Measurements from ENCODE around the gene MRPL28. TPM values are rescaled to one million over a fixed set of nuclear protein-coding genes. Genes with fewer than 3 reads are reported as not detected.

MRPL28 gene
- polyA plus RNA-seq, 1 of the 3 experiments (the other 2 are of a cell fraction): 320 TPM

DNA sequence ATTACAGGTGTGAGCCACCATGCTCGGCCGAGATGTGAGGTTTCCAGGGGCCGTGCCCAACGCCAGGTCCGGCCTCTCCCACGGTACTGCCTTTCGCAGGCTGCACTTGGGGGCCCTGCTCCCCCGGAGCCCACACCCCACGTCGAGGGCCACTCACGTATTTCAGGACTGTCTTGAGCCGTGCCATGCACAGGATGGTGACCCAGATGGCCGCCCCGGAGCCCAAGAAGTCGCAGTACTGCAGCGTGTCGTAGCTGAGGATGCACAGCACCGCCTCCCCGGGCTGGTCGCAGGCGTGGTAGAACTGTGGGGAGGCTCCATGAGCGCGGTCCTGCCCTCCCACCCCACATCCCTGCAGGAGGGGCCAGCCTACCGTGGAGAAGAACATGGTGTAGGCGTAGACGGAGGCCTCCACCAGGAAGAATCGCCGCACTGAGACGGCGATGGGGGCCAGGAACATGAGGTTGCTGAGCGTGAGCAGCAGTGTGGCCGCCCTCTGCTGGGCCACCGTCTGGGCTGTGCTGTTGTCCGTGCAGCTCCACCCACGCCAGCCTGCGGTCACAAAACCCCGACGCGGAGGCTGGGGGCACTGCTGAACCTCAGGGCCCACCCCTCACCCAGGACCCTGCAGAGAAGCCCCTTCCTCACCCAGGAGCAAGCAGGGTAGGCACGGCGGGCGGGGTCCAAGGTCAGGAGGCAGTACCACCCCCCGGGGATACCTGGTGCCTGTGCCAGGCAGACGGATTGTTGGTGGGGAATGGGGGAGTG, 3.7 kb upstream of the MRPL28 start:
- no peak overlapping the region for H3K4me2 ChIP-seq
- no peaks in the 10 kb centered on the region for H3K9me3 ChIP-seq
- peaks cover 6% of the 10 kb centered on the region for H4K20me1 ChIP-seq (ENCODE audit: insufficient read depth)
- H3K27ac ChIP-seq (ENCODE audit: low read depth in 2 of 2, low read length in 1 of 2): no peak overlapping the region
- peaks cover 8 to 20% of the 10 kb centered on the region in 2 experiments; a peak in 2 of 4 replicates for H3K4me1 ChIP-seq (ENCODE audit: control insufficient read depth in 1 of 2, insufficient read depth in 2 of 2, low read depth in 1 of 2, low read length in 1 of 2)
- H3K36me3 ChIP-seq (replicated peaks in 1 of 2; ENCODE audit: control insufficient read depth in 1 of 2, insufficient read depth in 2 of 2, low read length in 1 of 2): peaks cover 0 to 56% of the 10 kb centered on the region in 2 experiments
- peaks cover 5% of the 10 kb centered on the region for H3F3A ChIP-seq (replicated peaks; ENCODE audit: insufficient read depth)
- H2AFZ ChIP-seq (ENCODE audit: low read depth): no peak overlapping the region
- no peak for DNase-seq
- ChIA-PET CTCF (interaction anchor here (1.7 kb wide), 1 partner anchor 11 kb away, joined by 9 read pairs; no protein-coding TSS in a partner anchor), POLR2A (no interaction called here)
- no peaks in the 10 kb centered on the region for H3K9me2 ChIP-seq
- H3K79me2 ChIP-seq (ENCODE audit: insufficient read depth): peaks cover 6% of the 10 kb centered on the region
- WGBS (ENCODE audit: low lambda C conversion rate): 93% methylated on average over 13 of the region's 44 CpGs
- H3K9ac ChIP-seq: no peak overlapping the region
- H3K4me3 ChIP-seq (ENCODE audit: low read depth in 2 of 2, low read length in 1 of 2): no peak overlapping the region
- H3K27me3 ChIP-seq (ENCODE audit: insufficient read depth): no peaks in the 10 kb centered on the region
- TF ChIP-seq ELF1 (IDR thresholded peaks at IDR 0.05) (no peak), JUND (IDR thresholded peaks at IDR 0.05) (no peak), RXRA (IDR thresholded peaks at IDR 0.05; ENCODE audit: borderline replicate concordance, low read depth) (no peak), SIN3A (IDR thresholded peaks at IDR 0.05; ENCODE audit: borderline replicate concordance, low read depth, low read length) (no peak), YY1 (IDR thresholded peaks at IDR 0.05; ENCODE audit: low read depth) (no peak), GABPA (IDR thresholded peaks at IDR 0.05; ENCODE audit: low read depth) (no peak), EP300 (IDR thresholded peaks at IDR 0.05; ENCODE audit: borderline replicate concordance in 1 of 2, low read depth in 1 of 2, low read length in 1 of 2) (no peak), FOXM1 (IDR thresholded peaks at IDR 0.05; ENCODE audit: low read depth) (no peak), NRF1 (IDR thresholded peaks at IDR 0.05; ENCODE audit: low read depth, low read length) (no peak), EZH2phosphoT487 (IDR thresholded peaks at IDR 0.05; ENCODE audit: borderline replicate concordance, low read depth) (no peak), MXI1 (IDR thresholded peaks at IDR 0.05; ENCODE audit: low read depth, low read length) (no peak), SMC3 (IDR thresholded peaks at IDR 0.05; ENCODE audit: low read depth, low read length) (no peak), RAD21 (IDR thresholded peaks at IDR 0.05; ENCODE audit: low read length) (no peak), POLR2AphosphoS5 (IDR thresholded peaks at IDR 0.05; ENCODE audit: low read depth, low read length) (no peak), TEAD4 (IDR thresholded peaks at IDR 0.05; ENCODE audit: borderline replicate concordance, insufficient read depth) (no peak)
- TF ChIP-seq, protein P1, sequence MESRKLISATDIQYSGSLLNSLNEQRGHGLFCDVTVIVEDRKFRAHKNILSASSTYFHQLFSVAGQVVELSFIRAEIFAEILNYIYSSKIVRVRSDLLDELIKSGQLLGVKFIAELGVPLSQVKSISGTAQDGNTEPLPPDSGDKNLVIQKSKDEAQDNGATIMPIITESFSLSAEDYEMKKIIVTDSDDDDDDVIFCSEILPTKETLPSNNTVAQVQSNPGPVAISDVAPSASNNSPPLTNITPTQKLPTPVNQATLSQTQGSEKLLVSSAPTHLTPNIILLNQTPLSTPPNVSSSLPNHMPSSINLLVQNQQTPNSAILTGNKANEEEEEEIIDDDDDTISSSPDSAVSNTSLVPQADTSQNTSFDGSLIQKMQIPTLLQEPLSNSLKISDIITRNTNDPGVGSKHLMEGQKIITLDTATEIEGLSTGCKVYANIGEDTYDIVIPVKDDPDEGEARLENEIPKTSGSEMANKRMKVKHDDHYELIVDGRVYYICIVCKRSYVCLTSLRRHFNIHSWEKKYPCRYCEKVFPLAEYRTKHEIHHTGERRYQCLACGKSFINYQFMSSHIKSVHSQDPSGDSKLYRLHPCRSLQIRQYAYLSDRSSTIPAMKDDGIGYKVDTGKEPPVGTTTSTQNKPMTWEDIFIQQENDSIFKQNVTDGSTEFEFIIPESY (IDR thresholded peaks at IDR 0.05; ENCODE audit: borderline replicate concordance, low read depth): no peak
- TF ChIP-seq, protein P2, sequence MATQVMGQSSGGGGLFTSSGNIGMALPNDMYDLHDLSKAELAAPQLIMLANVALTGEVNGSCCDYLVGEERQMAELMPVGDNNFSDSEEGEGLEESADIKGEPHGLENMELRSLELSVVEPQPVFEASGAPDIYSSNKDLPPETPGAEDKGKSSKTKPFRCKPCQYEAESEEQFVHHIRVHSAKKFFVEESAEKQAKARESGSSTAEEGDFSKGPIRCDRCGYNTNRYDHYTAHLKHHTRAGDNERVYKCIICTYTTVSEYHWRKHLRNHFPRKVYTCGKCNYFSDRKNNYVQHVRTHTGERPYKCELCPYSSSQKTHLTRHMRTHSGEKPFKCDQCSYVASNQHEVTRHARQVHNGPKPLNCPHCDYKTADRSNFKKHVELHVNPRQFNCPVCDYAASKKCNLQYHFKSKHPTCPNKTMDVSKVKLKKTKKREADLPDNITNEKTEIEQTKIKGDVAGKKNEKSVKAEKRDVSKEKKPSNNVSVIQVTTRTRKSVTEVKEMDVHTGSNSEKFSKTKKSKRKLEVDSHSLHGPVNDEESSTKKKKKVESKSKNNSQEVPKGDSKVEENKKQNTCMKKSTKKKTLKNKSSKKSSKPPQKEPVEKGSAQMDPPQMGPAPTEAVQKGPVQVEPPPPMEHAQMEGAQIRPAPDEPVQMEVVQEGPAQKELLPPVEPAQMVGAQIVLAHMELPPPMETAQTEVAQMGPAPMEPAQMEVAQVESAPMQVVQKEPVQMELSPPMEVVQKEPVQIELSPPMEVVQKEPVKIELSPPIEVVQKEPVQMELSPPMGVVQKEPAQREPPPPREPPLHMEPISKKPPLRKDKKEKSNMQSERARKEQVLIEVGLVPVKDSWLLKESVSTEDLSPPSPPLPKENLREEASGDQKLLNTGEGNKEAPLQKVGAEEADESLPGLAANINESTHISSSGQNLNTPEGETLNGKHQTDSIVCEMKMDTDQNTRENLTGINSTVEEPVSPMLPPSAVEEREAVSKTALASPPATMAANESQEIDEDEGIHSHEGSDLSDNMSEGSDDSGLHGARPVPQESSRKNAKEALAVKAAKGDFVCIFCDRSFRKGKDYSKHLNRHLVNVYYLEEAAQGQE (IDR thresholded peaks at IDR 0.05; ENCODE audit: low read depth, low read length): no peak
- TF ChIP-seq, protein P3, sequence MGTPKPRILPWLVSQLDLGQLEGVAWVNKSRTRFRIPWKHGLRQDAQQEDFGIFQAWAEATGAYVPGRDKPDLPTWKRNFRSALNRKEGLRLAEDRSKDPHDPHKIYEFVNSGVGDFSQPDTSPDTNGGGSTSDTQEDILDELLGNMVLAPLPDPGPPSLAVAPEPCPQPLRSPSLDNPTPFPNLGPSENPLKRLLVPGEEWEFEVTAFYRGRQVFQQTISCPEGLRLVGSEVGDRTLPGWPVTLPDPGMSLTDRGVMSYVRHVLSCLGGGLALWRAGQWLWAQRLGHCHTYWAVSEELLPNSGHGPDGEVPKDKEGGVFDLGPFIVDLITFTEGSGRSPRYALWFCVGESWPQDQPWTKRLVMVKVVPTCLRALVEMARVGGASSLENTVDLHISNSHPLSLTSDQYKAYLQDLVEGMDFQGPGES (IDR thresholded peaks at IDR 0.05; ENCODE audit: low read depth, low read length): no peak
- TF ChIP-seq, protein P4, sequence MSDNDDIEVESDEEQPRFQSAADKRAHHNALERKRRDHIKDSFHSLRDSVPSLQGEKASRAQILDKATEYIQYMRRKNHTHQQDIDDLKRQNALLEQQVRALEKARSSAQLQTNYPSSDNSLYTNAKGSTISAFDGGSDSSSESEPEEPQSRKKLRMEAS (IDR thresholded peaks at IDR 0.05; ENCODE audit: low read depth): no peak
- TF ChIP-seq, protein P5, sequence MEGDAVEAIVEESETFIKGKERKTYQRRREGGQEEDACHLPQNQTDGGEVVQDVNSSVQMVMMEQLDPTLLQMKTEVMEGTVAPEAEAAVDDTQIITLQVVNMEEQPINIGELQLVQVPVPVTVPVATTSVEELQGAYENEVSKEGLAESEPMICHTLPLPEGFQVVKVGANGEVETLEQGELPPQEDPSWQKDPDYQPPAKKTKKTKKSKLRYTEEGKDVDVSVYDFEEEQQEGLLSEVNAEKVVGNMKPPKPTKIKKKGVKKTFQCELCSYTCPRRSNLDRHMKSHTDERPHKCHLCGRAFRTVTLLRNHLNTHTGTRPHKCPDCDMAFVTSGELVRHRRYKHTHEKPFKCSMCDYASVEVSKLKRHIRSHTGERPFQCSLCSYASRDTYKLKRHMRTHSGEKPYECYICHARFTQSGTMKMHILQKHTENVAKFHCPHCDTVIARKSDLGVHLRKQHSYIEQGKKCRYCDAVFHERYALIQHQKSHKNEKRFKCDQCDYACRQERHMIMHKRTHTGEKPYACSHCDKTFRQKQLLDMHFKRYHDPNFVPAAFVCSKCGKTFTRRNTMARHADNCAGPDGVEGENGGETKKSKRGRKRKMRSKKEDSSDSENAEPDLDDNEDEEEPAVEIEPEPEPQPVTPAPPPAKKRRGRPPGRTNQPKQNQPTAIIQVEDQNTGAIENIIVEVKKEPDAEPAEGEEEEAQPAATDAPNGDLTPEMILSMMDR (IDR thresholded peaks at IDR 0.05): no peak

Data from SK-N-SH (cell line).